Stimulated activated CD8-positive, alpha-beta memory T cell treated with anti-CD3 and anti-CD28 coated beads, Interleukin-12 subunit alpha, Interleukin-12 subunit beta, amount 100 ng/mL, for 1 hour (primary cell): ENCODE results near the gene OSBPL9.
"Not testable (repeated sequence)": the region's sequence is repeated elsewhere in the genome, so short reads cannot be mapped to it uniquely, and the experiment has no call there.

Experiments
- DNase-seq: peaks from one replicate; pipeline ENCODE4 v3.0.0-alpha.2; 2020; ENCODE audit warnings: low read depth

The OSBPL9 gene

GRCh38 chr1:51712590-51712989, 95.7 kb downstream of the OSBPL9 start:
- no peak for DNase-seq

- no peak for DNase-seq
These were observed 97.6 kb downstream of the OSBPL9 start for GRCh38 chr1:51714374-51715019.

GRCh38 chr1:51715369-51715768, 98.5 kb downstream of the OSBPL9 start:
- DNase-seq, result no peak

- no peak for DNase-seq
These were observed 99.9 kb downstream of the OSBPL9 start for GRCh38 chr1:51716746-51717145.

GRCh38 chr1:51717842-51718241, 101.0 kb downstream of the OSBPL9 start:
- no peak for DNase-seq

- DNase-seq, result no peak
These were observed 102.3 kb downstream of the OSBPL9 start for GRCh38 chr1:51719146-51719545.

GRCh38 chr1:51724797-51725196, 107.9 kb downstream of the OSBPL9 start:
- DNase-seq, result no peak

GRCh38 chr1:51726051-51726450, 109.2 kb downstream of the OSBPL9 start:
- no peak for DNase-seq

- no peak for DNase-seq
These were observed 109.8 kb downstream of the OSBPL9 start for GRCh38 chr1:51726544-51727225.

GRCh38 chr1:51727366-51727765, 110.5 kb downstream of the OSBPL9 start:
- no peak for DNase-seq

- no peak for DNase-seq
These were observed 111.8 kb downstream of the OSBPL9 start for GRCh38 chr1:51728611-51729155.

GRCh38 chr1:51729156-51729823, 112.4 kb downstream of the OSBPL9 start:
- peak; percentile 84 for DNase-seq

GRCh38 chr1:51729824-51730301, 113.0 kb downstream of the OSBPL9 start:
- no peak for DNase-seq

- no peak for DNase-seq
These were observed 115.1 kb downstream of the OSBPL9 start for GRCh38 chr1:51731998-51732397.

- DNase-seq, result no peak
These were observed 116.0 kb downstream of the OSBPL9 start for GRCh38 chr1:51732701-51733425.

- not testable (repeated sequence) for DNase-seq
These were observed 116.5 kb downstream of the OSBPL9 start for GRCh38 chr1:51733426-51733774.

GRCh38 chr1:51733793-51734522, 117.1 kb downstream of the OSBPL9 start:
- DNase-seq, result no peak

GRCh38 chr1:51734896-51735745, 118.2 kb downstream of the OSBPL9 start:
- no peak for DNase-seq

GRCh38 chr1:51735746-51736254, 118.9 kb downstream of the OSBPL9 start:
- DNase-seq, result no peak

- DNase-seq, result no peak
These were observed 119.8 kb downstream of the OSBPL9 start for GRCh38 chr1:51736702-51737101.
